Prostate gland (tissue), 2 donors: ENCODE measurements around the gene CLNK. TPM values are rescaled to one million over a fixed set of nuclear protein-coding genes. Genes with fewer than 3 reads are reported as not detected.

Source experiments
- DNase-seq: peaks from one replicate; pipeline ENCODE4 v3.0.0-alpha.2; 2019; ENCODE audit warnings: low spot score
- H3K27ac ChIP-seq, 2 donors: fragments of 200-600 bp; sonication (generic); 2 replicates each; pipeline ENCODE4 v1.5.1; 2017 to 2019
- H3K27me3 ChIP-seq: fragments of 200-600 bp; sonication (generic); replicated peaks from 2 replicates; pipeline ENCODE4 v1.5.1; 2019; ENCODE audit not compliant: insufficient read depth
- H3K36me3 ChIP-seq, 2 donors: fragments of 200-600 bp; sonication (generic); 1 replicate in 1 of 2; 2 replicates in 1 of 2; pipeline versions ENCODE4 v1.5.1 to v1.8.1; 2017 to 2019
- H3K4me1 ChIP-seq: fragments of 200-600 bp; sonication (generic); replicated peaks from 2 replicates; pipeline ENCODE4 v1.5.1; 2019
- H3K4me3 ChIP-seq, 2 donors: fragments of 200-600 bp; sonication (generic); 2 replicates each; pipeline ENCODE4 v1.5.1; 2017 to 2019
- H3K9me3 ChIP-seq: fragments of 200-600 bp; sonication (generic); 2 replicates; pipeline ENCODE4 v1.5.1; 2017
- POLR2A ChIP-seq: fragments of 450-650 bp; IDR thresholded peaks from one replicate; pipeline ENCODE4 v1.6.1; 2016; ENCODE audit warnings: antibody characterized with exemption, mild to moderate bottlenecking
- POLR2AphosphoS5 ChIP-seq: sonication (generic); formaldehyde crosslinking; IDR thresholded peaks from one replicate; pipeline ENCODE4 v1.6.1; 2017; ENCODE audit warnings: antibody characterized with exemption
- WGBS: methylation state at CpG from one replicate; pipeline ENCODE4 v1.1.5; 2018; 5-methylcytosine and 5-hydroxymethylcytosine counted together
- intact Hi-C: fragments of 100-400 bp; cut with DNase I; formaldehyde crosslinking; loops from one replicate; pipeline ENCODE4 v1.14.2; 2022
- total RNA-seq, 2 donors: library from RNA; depleted of rRNA; stranded (reverse); fragments of >200 nt; gene quantifications; one replicate each; pipeline ENCODE4 v1.1.0, GENCODE V29; 2016
- TF ChIP-seq, protein P1 (sequence below), 4 experiments: fragments of 200-600 bp in 2 of 4; fragments of 450-650 bp in 2 of 4; sonication (generic) in 2 of 4; IDR thresholded peaks; 1 replicate in 3 of 4; 2 replicates in 1 of 4; pipeline ENCODE4 v1.5.1; 2016 to 2019; ENCODE audit warnings: antibody characterized with exemption in 4 of 4, mild to moderate bottlenecking in 2 of 4, moderate library complexity in 2 of 4

CLNK gene
- total RNA-seq, 2 donors from 2014 or later, result not detected

DNA sequence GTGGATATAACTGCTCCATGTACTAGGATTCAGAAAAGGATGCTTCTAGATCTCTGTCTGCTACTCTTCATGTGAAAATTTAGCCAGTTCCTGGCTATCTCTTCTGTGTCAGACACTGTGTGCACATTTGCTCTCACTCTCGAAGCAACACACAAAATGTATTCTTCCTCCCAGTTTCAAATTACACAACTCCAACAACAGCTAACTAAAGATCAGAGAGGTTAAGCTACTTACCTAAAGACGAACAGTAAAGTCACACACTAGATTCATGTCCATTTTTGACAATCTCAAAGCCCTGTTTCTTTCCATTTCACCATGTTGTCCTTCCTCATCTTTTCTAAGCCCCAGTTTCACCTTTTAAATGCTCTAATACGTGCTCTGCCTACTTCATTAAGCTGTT is 2.2 kb downstream of the CLNK start:
- intact Hi-C loops, result no loop called here
- Histone ChIP-seq H3K27ac (no peak overlapping the region), H3K27me3 (no peaks in the 10 kb centered on the region), H3K4me1 (no peaks in the 10 kb centered on the region), H3K36me3 (no peaks in the 10 kb centered on the region), H3K4me3 (no peak overlapping the region), H3K9me3 (no peaks in the 10 kb centered on the region)
- DNase-seq, result no peak
- TF ChIP-seq, protein P1, sequence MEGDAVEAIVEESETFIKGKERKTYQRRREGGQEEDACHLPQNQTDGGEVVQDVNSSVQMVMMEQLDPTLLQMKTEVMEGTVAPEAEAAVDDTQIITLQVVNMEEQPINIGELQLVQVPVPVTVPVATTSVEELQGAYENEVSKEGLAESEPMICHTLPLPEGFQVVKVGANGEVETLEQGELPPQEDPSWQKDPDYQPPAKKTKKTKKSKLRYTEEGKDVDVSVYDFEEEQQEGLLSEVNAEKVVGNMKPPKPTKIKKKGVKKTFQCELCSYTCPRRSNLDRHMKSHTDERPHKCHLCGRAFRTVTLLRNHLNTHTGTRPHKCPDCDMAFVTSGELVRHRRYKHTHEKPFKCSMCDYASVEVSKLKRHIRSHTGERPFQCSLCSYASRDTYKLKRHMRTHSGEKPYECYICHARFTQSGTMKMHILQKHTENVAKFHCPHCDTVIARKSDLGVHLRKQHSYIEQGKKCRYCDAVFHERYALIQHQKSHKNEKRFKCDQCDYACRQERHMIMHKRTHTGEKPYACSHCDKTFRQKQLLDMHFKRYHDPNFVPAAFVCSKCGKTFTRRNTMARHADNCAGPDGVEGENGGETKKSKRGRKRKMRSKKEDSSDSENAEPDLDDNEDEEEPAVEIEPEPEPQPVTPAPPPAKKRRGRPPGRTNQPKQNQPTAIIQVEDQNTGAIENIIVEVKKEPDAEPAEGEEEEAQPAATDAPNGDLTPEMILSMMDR (IDR thresholded peaks at IDR 0.05), result no peak
- TF ChIP-seq POLR2AphosphoS5, result no peak
- 87% methylated on average over 3 of the region's 3 CpGs for WGBS

DNA sequence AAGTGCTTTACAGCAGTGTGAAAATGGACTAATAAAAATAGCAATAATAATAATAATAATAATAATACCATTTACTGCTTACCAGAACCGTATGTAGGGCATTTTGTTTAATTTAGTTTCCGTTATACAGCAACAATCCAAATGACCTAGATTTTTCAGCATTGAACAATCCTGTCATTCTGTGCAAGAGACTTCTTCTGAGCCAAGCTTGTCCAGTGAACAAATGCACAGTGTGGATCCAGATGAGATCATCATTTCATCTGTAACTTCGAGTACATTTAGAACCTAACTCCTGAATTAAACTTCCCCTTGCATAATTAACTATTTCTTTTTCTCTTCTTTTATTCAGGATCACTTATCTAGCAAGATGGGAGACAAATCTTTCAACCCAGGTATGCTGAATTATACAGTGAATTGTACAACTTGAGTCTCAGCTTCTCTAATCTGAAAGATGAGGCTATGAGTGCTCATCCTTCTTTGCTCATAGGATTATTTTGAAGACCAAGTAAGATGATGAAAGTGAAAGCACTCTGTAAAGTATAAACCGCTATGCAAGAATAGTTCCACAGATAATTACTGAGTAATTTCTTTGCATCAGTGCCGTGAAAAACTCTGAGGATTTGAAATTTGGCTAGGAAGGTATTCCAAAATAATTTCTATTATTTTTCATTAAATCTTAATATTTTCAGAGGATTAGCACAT is 6.6 kb downstream of the CLNK start:
- TF ChIP-seq, protein P1 (IDR thresholded peaks at IDR 0.05), result no peak
- no peak for TF ChIP-seq POLR2A
- no peak for TF ChIP-seq POLR2AphosphoS5
- no peaks in the 10 kb centered on the region for H3K36me3 ChIP-seq
- H3K9me3 ChIP-seq, result no peaks in the 10 kb centered on the region
- H3K4me1 ChIP-seq, result no peaks in the 10 kb centered on the region
- no peak overlapping the region for H3K4me3 ChIP-seq
- intact Hi-C loops, result no loop called here
- DNase-seq, result no peak
- no peaks in the 10 kb centered on the region for H3K27me3 ChIP-seq
- 64% methylated on average over 5 of the region's 5 CpGs for WGBS
- no peak overlapping the region for H3K27ac ChIP-seq

DNA sequence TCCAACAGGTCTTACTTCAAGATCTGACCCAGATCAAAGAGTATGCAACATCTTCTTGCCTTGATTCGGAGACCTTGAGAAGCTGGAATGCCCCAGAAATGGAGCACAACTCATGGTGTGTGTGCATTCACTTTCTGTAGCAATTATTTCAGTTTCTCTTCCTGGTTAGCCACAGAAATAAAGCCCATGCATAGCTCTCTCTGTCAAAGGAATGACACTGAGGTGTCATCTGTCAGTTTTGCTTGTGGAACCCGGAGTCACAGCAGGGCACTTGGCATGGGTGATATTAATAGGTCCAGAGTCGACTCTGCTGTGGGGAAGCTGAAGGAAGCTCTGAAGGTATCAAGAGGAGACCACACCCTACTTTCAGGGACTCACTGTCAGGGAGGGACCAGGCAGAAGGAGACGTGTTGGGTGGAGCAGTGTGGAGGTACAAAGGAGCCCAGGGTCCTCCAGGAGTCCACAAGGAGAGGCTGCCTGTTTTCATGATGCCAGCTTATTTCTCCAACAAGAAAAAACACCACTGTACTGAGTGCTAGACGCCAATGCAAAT is 10.7 kb downstream of the CLNK start:
- H3K27me3 ChIP-seq, result no peaks in the 10 kb centered on the region
- no peak overlapping the region for H3K27ac ChIP-seq
- TF ChIP-seq POLR2AphosphoS5, result no peak
- TF ChIP-seq POLR2A, result no peak
- TF ChIP-seq, protein P1 (IDR thresholded peaks at IDR 0.05), result no peak
- H3K9me3 ChIP-seq, result no peaks in the 10 kb centered on the region
- DNase-seq, result no peak
- 77% methylated on average over 5 of the region's 5 CpGs for WGBS
- no peaks in the 10 kb centered on the region for H3K36me3 ChIP-seq
- H3K4me1 ChIP-seq, result no peaks in the 10 kb centered on the region
- H3K4me3 ChIP-seq, result no peak overlapping the region
- intact Hi-C loops, result no loop called here

DNA sequence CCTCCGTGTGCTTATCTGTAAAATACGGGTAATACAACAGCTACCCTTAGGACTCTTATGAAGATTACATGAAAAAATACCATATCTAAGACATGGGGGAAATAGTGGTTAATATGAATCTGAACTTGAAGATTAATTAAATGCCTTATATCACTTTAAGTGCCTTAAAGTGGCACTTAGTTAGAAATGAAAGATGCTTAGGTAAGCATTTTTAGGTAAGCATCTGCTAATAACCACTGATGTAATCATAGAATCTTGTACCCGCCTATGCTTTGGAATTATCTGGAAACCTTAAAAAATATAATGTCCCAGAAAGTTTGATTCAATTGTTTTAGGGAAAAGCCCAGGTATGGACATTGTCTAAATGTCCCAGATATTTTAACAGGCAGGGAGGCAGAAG is 12.2 kb downstream of the CLNK start:
- no peaks in the 10 kb centered on the region for H3K27me3 ChIP-seq
- no peaks in the 10 kb centered on the region for H3K9me3 ChIP-seq
- no peak overlapping the region for H3K4me3 ChIP-seq
- no peaks in the 10 kb centered on the region for H3K4me1 ChIP-seq
- H3K27ac ChIP-seq, result no peak overlapping the region
- 82% methylated on average over 3 of the region's 3 CpGs for WGBS
- TF ChIP-seq, protein P1 (IDR thresholded peaks at IDR 0.05), result no peak
- TF ChIP-seq POLR2A, result no peak
- no peak for TF ChIP-seq POLR2AphosphoS5
- DNase-seq, result no peak
- no peaks in the 10 kb centered on the region for H3K36me3 ChIP-seq
- intact Hi-C loops, result no loop called here

DNA sequence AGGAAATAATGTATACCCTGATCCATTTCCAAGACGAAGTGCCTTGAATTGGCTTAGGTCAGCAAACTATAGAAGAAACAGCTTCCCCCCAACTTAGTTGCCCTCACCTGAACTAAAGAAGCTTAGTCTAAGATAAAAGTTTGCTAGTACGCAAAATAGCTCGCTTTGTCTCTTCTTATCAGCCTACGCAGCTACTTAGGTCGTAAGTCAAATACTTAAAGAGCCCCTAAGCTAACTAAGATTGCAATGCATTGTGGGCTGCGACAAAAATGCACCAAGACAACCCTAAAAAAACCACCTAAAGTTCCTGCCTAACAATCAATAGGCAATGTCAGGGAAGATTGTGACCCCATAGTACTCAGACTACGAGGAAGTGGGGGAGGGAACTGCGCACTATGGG is 12.8 kb downstream of the CLNK start:
- Histone ChIP-seq H3K36me3 (no peaks in the 10 kb centered on the region), H3K4me3 (no peak overlapping the region), H3K27me3 (no peaks in the 10 kb centered on the region), H3K27ac (no peak overlapping the region), H3K9me3 (no peaks in the 10 kb centered on the region), H3K4me1 (no peaks in the 10 kb centered on the region)
- TF ChIP-seq, protein P1 (IDR thresholded peaks at IDR 0.05), result no peak
- TF ChIP-seq POLR2A, result no peak
- TF ChIP-seq POLR2AphosphoS5, result no peak
- DNase-seq, result no peak
- intact Hi-C loops, result no loop called here
- 84% methylated on average over 8 of the region's 8 CpGs for WGBS
